HCT116 (cell line): ENCODE measurements around the gene FAM89B. TPM values are rescaled to one million over a fixed set of nuclear protein-coding genes. Genes with fewer than 3 reads are reported as not detected.

Experiments
- ATAC-seq: fragments of 200-7000 bp; cut with Tn5 transposase; 2 replicates; pipeline ENCODE4 v1.9.1; 2020; ENCODE audit warnings: mild to moderate bottlenecking, moderate library complexity
- BruUV-seq: library from RNA; stranded (reverse); fragments of 400-500 nt; replicated peaks from 2 replicates; lab custom pipeline; 2021; lab: Mats Ljungman, UMichigan
- CTCF ChIA-PET: fragments of 300-600 bp; sonication (Branson Sonifier 250); formaldehyde crosslinking; loops from one replicate; lab custom pipeline; 2021; ENCODE audit warnings: antibody characterized with exemption; lab: Charles Lee
- POLR2A ChIA-PET: fragments of 300-600, 350-600 bp; sonication (Branson Sonifier 250); formaldehyde crosslinking; loops from one replicate; lab custom pipeline; 2021; ENCODE audit warnings: antibody characterized with exemption; lab: Charles Lee
- RAD21 ChIA-PET, 2 experiments: fragments of 300-600 bp; sonication (Branson Sonifier 250); formaldehyde crosslinking; loops; one replicate each; lab custom pipeline; 2023; ENCODE audit warnings: low total read pairs in 2 of 2; ENCODE audit not compliant: uncharacterized antibody in 2 of 2, unreplicated experiment in 2 of 2, low non-redundant PET in 1 of 2; lab: Charles Lee
- DNase-seq: peaks from one replicate; pipeline ENCODE4 v3.0.0-alpha.2; 2010; ENCODE audit warnings: low read depth, low spot score
- H2AFZ ChIP-seq: fragments of 200-600 bp; shearing (Covaris generic), sonication (generic); 2 replicates; pipeline ENCODE4 v1.6.1; 2017; ENCODE audit warnings: low read depth, mixed run types, mixed read lengths, antibody characterized with exemption, low read length; ENCODE audit not compliant: poor library complexity, severe bottlenecking
- H3K27ac ChIP-seq: 2 replicates; pipeline ENCODE4 v1.5.1; 2012; ENCODE audit warnings: low read depth, low read length
- H3K27me3 ChIP-seq: fragments of 200-600 bp; sonication (generic); 2 replicates; pipeline ENCODE4 v1.6.1; 2016; ENCODE audit warnings: mixed run types, low read length, mixed read lengths; ENCODE audit not compliant: insufficient read depth
- H3K36me3 ChIP-seq, 2 experiments: fragments of 200-500 bp in 1 of 2; fragments of 200-600 bp in 1 of 2; sonication (Bioruptor generic) in 1 of 2; sonication (generic) in 1 of 2; 2 replicates each; pipeline versions ENCODE4 v1.5.1 to v1.6.1; 2014 to 2016; ENCODE audit warnings: low read length in 2 of 2, inconsistent platforms in 1 of 2, mixed read lengths in 1 of 2, mixed run types in 1 of 2; ENCODE audit not compliant: insufficient read depth in 2 of 2, control insufficient read depth in 1 of 2
- H3K4me1 ChIP-seq, 2 experiments: fragments of 200-600 bp in 1 of 2; sonication (generic) in 1 of 2; 2 replicates each; pipeline versions ENCODE4 v1.5.1 to v1.6.1; 2012 to 2017; ENCODE audit warnings: low read length in 2 of 2, inconsistent platforms in 1 of 2, mild to moderate bottlenecking in 1 of 2, mixed read lengths in 1 of 2, mixed run types in 1 of 2, moderate library complexity in 1 of 2; ENCODE audit not compliant: insufficient read depth in 2 of 2, control insufficient read depth in 1 of 2
- H3K4me2 ChIP-seq: fragments of 200-600 bp; sonication (generic); 2 replicates; pipeline ENCODE4 v1.6.1; 2017; ENCODE audit warnings: mixed run types, low read length, mixed read lengths
- H3K4me3 ChIP-seq, 2 experiments: fragments of 200-600 bp in 1 of 2; sonication (generic) in 1 of 2; replicated peaks in 1 of 2; 2 replicates each; pipeline ENCODE4 v1.5.1; 2011 to 2016; ENCODE audit warnings: low read length in 2 of 2, control low read depth in 1 of 2, low read depth in 1 of 2, mild to moderate bottlenecking in 1 of 2, mixed read lengths in 1 of 2, mixed run types in 1 of 2
- H3K79me2 ChIP-seq: fragments of 200-600 bp; sonication (generic); 2 replicates; pipeline ENCODE4 v1.6.1; 2017; ENCODE audit warnings: mild to moderate bottlenecking, mixed run types, low read length, moderate library complexity, mixed read lengths; ENCODE audit not compliant: insufficient read depth
- H3K9ac ChIP-seq: fragments of 200-600 bp; sonication (generic); 2 replicates; pipeline ENCODE4 v1.6.1; 2016; ENCODE audit warnings: low read length, mixed read lengths
- H3K9me2 ChIP-seq: fragments of 200-600 bp; sonication (generic), shearing (Covaris generic); 2 replicates; pipeline ENCODE4 v1.6.1; 2017; ENCODE audit warnings: mixed run types, mild to moderate bottlenecking, moderate library complexity; ENCODE audit not compliant: insufficient read depth
- H3K9me3 ChIP-seq, 2 experiments: fragments of 200-500 bp in 1 of 2; fragments of 200-600 bp in 1 of 2; sonication (Bioruptor generic) in 1 of 2; sonication (generic) in 1 of 2; 2 replicates each; pipeline ENCODE4 v1.6.1; 2014 to 2017; ENCODE audit warnings: low read length in 2 of 2, mixed read lengths in 2 of 2, inconsistent platforms in 1 of 2, low read depth in 1 of 2, mild to moderate bottlenecking in 1 of 2, mixed run types in 1 of 2, moderate library complexity in 1 of 2; ENCODE audit not compliant: control insufficient read depth in 1 of 2, insufficient read depth in 1 of 2
- H4K20me1 ChIP-seq: fragments of 200-600 bp; sonication (generic), shearing (Covaris generic); 2 replicates; pipeline ENCODE4 v1.6.1; 2017; ENCODE audit warnings: mixed run types, mild to moderate bottlenecking, moderate library complexity; ENCODE audit not compliant: insufficient read depth
- CBX3 ChIP-seq: IDR thresholded peaks from 2 replicates; pipeline ENCODE4 v1.6.1; 2012; ENCODE audit warnings: low read depth
- EGR1 ChIP-seq: IDR thresholded peaks from 2 replicates; pipeline ENCODE4 v1.6.1; 2012; ENCODE audit warnings: low read depth
- EZH2 ChIP-seq: fragments of 200-600 bp; sonication (generic); IDR thresholded peaks from 2 replicates; pipeline ENCODE4 v1.6.1; 2017; ENCODE audit warnings: antibody characterized with exemption, mixed run types
- EZH2phosphoT487 ChIP-seq: fragments of 200-600 bp; IDR thresholded peaks from 2 replicates; pipeline ENCODE4 v1.6.1; 2018; ENCODE audit warnings: antibody characterized with exemption, borderline replicate concordance
- FOSL1 ChIP-seq: IDR thresholded peaks from 2 replicates; pipeline ENCODE4 v1.6.1; 2012; ENCODE audit warnings: low read depth
- JUND ChIP-seq: IDR thresholded peaks from 2 replicates; pipeline ENCODE4 v1.6.1; 2012
- MAX ChIP-seq: IDR thresholded peaks from 2 replicates; pipeline ENCODE4 v1.6.1; 2012
- POLR2A ChIP-seq: IDR thresholded peaks from 2 replicates; pipeline ENCODE4 v1.7.0; 2011; ENCODE audit warnings: borderline replicate concordance; ENCODE audit not compliant: insufficient read depth, insufficient read length; ENCODE audit errors: extremely low read depth
- POLR2AphosphoS5 ChIP-seq: IDR thresholded peaks from 2 replicates; pipeline ENCODE4 v1.6.1; 2011; ENCODE audit warnings: mild to moderate bottlenecking, low read depth, low read length, moderate library complexity
- SP1 ChIP-seq: IDR thresholded peaks from 2 replicates; pipeline ENCODE4 v1.6.1; 2012; ENCODE audit warnings: low read depth
- SRF ChIP-seq: IDR thresholded peaks from 2 replicates; pipeline ENCODE4 v1.6.1; 2012; ENCODE audit warnings: low read depth
- TCF7L2 ChIP-seq: IDR thresholded peaks from 2 replicates; pipeline ENCODE4 v1.7.0; 2011; ENCODE audit warnings: borderline replicate concordance, inconsistent platforms; ENCODE audit not compliant: insufficient read depth, insufficient read length; ENCODE audit errors: extremely low read depth
- YY1 ChIP-seq: IDR thresholded peaks from 2 replicates; pipeline ENCODE4 v1.6.1; 2011; ENCODE audit warnings: low read length, low read depth, moderate library complexity, mild to moderate bottlenecking; ENCODE audit not compliant: insufficient replicate concordance; ENCODE audit errors: extremely low read depth
- ZFX ChIP-seq: fragments of 450-650 bp; IDR thresholded peaks from 2 replicates; pipeline ENCODE4 v1.6.1; 2017
- ZNF274 ChIP-seq: fragments of 200-500 bp; sonication (Bioruptor generic); IDR thresholded peaks from 2 replicates; pipeline ENCODE4 v1.6.1; 2014; ENCODE audit warnings: mild to moderate bottlenecking, low read depth, low read length, inconsistent platforms
- intact Hi-C: fragments of 100-400 bp; cut with micrococcal nuclease; formaldehyde crosslinking; loops from 2 replicates; pipeline ENCODE4 v1.10.0; 2022
- total RNA-seq: library from RNA; stranded (reverse); gene quantifications from one replicate; pipeline ENCODE4 v1.2.1, GENCODE V29; 2021; ENCODE audit not compliant: unreplicated experiment

Gene FAM89B
- total RNA-seq, 1 experiment from 2014 or later: 60.0 TPM

- H3K9me3 ChIP-seq: no peaks in the 10 kb centered on the region
- H2AFZ ChIP-seq: no peak overlapping the region
- DNase-seq: no peak
- H3K4me1 ChIP-seq: peaks cover 14 to 25% of the 10 kb centered on the region in 2 experiments
- H3K9ac ChIP-seq: no peak overlapping the region
- H3K27ac ChIP-seq: no peak overlapping the region
- POLR2A ChIA-PET: interaction anchor here (0.9 kb wide), 1 partner anchor 274 kb away, joined by 3 read pairs; the partner anchor contains the start of gene MUS81
- no peak overlapping the region for H3K4me3 ChIP-seq
- TF ChIP-seq ZFX (no peak), EZH2phosphoT487 (no peak), CBX3 (no peak), EGR1 (no peak), MAX (no peak), SP1 (no peak), POLR2AphosphoS5 (no peak), FOSL1 (no peak), YY1 (no peak), ZNF274 (no peak), SRF (no peak), EZH2 (no peak), TCF7L2 (no peak), POLR2A (no peak), JUND (no peak)
- H4K20me1 ChIP-seq: no peaks in the 10 kb centered on the region
- CTCF ChIA-PET: interaction anchor here (0.9 to 1.2 kb wide), 3 partner anchors 8 to 45 kb away, joined by 3 to 6 read pairs (median 3); no protein-coding TSS in a partner anchor
- no peaks in the 10 kb centered on the region; a peak in 2 of 4 replicates for H3K36me3 ChIP-seq
- H3K4me2 ChIP-seq: no peak overlapping the region
- RAD21 ChIA-PET: no interaction called here
- intact Hi-C loops: no loop called here
- no peaks in the 10 kb centered on the region for H3K27me3 ChIP-seq
- no peaks in the 10 kb centered on the region for H3K9me2 ChIP-seq
- H3K79me2 ChIP-seq: no peaks in the 10 kb centered on the region
- BruUV-seq: no TSS peak
- no peak for ATAC-seq
Observed at GRCh38 chr11:65585396-65586246, 13.3 kb downstream of the FAM89B start.
